Urinary bladder (tissue), 4 donors: ENCODE data around the gene TRIM8. TPM values are rescaled to one million over a fixed set of nuclear protein-coding genes. Genes with fewer than 3 reads are reported as not detected.

Source experiments
- DNase-seq: peaks from one replicate; pipeline ENCODE4 v3.0.0-alpha.2; 2015; ENCODE audit errors: extremely low spot score
- H3K27ac ChIP-seq: one replicate; pipeline ENCODE4 v1.5.1; 2013; ENCODE audit warnings: low read depth, mild to moderate bottlenecking, moderate library complexity
- H3K36me3 ChIP-seq: one replicate; pipeline ENCODE4 v1.6.1; 2013; ENCODE audit warnings: mild to moderate bottlenecking, moderate library complexity; ENCODE audit not compliant: insufficient read depth
- H3K4me1 ChIP-seq: one replicate; pipeline ENCODE4 v1.6.1; 2013; ENCODE audit warnings: mild to moderate bottlenecking, moderate library complexity; ENCODE audit not compliant: insufficient read depth
- H3K4me3 ChIP-seq: one replicate; pipeline ENCODE4 v1.5.1; 2013; ENCODE audit warnings: low read depth, low read length
- WGBS: extraction: QIAGEN DNeasy Blood & Tissue Kit; methylation state at CpG from one replicate; pipeline ENCODE4 v1.1.7; 2013; 5-methylcytosine and 5-hydroxymethylcytosine counted together
- polyA plus RNA-seq: library from polyadenylated mRNA; stranded (reverse); fragments of 200-250 nt; gene quantifications from one replicate; pipeline ENCODE4 v1.2.3, GENCODE V29; 2013
- total RNA-seq: library from RNA; depleted of rRNA; stranded (reverse); fragments of >200 nt; gene quantifications from one replicate; pipeline ENCODE4 v1.2.3, GENCODE V29; 2014
- donor health status: healthy with polysubstance abuse.
- donor health status: healthy.

TRIM8 gene
- total and polyA plus RNA-seq, 2 donors, result 35.5 to 116 TPM

GRCh38 chr10:102645741-102646609, 1.7 kb downstream of the TRIM8 start:
- Histone ChIP-seq H3K36me3 (no peaks in the 10 kb centered on the region), H3K4me1 (no peaks in the 10 kb centered on the region)
- WGBS, result under 1% methylated on average over 29 of the region's 29 CpGs

DNA sequence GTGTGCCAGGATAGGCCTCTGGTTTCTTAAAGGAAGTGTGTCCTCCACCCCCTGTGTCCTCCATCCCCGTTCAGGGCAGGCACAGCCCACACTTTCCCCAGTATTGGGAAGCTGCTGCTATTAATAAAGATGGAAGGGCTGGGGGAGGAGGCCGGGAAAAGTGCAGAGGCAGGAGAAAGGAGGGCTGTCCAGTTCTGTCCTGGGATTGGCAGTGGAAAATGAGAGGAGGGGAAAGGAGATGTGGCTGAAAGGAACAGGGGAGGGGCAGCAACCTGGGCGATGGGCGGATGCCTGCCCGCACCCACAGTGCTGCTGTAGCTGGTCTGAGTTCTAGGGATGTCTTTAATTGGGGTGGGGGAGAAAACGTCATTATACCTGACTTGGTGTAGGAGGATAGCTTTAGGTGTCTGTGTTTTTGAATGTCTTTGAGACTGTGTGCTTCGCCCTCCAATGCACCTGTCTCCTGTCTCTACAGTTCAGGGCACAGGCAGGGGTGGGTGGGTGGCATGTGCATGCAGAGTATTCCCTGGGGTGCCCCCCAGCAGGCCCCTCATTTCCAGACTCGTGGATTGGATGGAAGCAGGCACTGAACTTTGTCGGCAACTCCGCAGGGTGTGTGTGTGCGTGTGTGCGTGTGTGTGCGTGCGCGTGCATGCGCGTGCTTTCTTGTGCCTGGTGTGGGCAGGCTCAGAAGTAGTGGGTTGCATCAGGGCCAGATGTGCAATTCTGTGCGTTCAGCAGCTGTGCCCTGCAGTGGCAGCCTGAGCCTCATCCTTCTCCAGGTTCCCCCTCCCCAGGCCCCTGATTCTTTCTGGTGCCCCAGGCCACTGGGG, 2.5 kb downstream of the TRIM8 start:
- DNase-seq, result no peak
- 24% methylated on average over 18 of the region's 18 CpGs for WGBS
- Histone ChIP-seq H3K27ac (peak overlapping the region; percentile 98), H3K36me3 (no peaks in the 10 kb centered on the region), H3K4me3 (peak overlapping the region; percentile 89), H3K4me1 (no peaks in the 10 kb centered on the region)

More at GRCh38 chr10:102645741-102646609, 1.7 kb downstream of the TRIM8 start:
- DNase-seq, result no peak
- H3K27ac ChIP-seq, result peak overlapping the region; percentile 98
- H3K4me3 ChIP-seq, result peak overlapping the region; percentile 89

GRCh38 chr10:102647443-102648268, 3.4 kb downstream of the TRIM8 start:
- no peaks in the 10 kb centered on the region for H3K4me1 ChIP-seq

DNA sequence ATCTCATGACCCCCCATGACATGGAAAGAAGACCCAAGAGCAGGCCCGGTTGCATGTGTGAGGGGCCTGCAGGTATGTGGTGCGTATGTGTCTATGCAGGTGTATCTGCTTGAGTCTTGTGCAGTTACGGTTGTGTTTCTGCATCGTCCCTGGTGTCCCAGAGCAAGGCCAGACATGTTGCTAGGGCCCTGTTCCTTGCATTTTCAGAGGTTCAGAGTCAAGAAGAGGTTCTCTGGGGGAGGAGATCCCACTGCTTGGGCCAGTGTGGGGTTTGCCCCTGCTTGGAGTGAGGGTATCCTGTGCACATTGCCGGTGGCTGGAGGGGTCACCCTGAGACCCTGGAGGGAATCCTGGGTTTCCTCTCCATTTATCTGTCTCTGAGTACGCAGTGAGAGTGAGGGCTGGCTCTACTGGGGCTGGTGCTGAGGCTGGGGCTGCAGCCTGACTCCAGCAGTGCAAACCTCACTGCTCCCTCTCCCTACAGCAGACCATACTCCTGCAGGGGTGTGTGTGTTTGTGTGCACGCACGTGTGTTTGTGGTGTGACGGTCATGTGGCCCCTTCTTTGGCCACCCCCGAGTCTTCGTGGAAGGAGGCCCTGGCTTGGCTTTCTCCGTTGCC, 4.1 kb downstream of the TRIM8 start:
- 36% methylated on average over 12 of the region's 12 CpGs for WGBS
- Histone ChIP-seq H3K36me3 (no peaks in the 10 kb centered on the region), H3K4me1 (no peaks in the 10 kb centered on the region), H3K4me3 (no peak overlapping the region), H3K27ac (no peak overlapping the region)
- no peak for DNase-seq

More at GRCh38 chr10:102647443-102648268, 3.4 kb downstream of the TRIM8 start:
- DNase-seq, result no peak
- Histone ChIP-seq H3K4me3 (peak overlapping the region; percentile 89), H3K27ac (peak overlapping the region; percentile 41), H3K36me3 (no peaks in the 10 kb centered on the region)
- WGBS, result 42% methylated on average over 7 of the region's 7 CpGs

DNA sequence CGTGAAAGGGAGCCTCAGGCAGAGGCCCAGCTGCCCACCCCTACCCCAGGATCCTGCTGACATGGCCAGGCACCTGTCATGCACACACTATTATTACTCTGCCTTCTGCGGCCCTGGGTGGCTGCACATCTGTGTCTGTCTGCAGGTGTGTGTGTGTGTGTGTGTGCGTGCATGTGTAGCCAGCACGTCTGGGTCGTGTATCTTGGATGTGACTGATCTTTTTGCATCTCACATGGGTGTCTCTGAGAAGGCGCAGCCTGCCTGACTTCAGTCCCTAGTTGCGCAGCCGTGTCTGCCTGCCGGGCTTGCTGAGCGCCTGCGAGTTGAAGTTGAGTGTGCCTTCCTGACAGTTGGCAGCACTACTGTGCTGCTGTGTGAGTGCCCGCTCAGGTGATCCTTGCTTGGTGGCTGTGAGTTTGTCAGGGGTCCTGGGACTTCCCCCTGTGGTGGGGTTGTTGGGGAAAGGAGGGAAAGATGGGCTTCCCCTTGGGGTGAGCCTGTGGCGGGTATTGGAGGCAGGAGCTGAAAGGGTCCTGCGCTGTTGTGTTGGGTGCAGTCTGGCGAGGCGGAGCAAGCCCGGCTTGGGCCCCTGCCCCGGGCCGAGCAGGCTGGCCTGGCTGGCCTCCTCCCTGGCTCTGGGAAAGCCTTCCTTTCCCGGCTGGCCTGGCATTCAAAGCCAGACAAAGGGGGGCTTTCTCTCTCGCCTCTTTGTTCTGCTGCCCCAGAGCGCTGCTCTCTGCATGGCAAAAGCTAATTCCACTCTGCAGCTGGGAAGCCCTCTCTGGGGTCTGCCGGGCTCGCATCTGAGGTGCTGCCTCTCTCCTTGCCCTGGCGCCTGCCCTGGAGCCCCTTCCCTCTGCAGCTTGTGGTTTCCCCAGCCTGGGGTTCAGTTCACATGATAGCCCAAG, 4.9 kb downstream of the TRIM8 start:
- WGBS, result 23% methylated on average over 25 of the region's 25 CpGs
- Histone ChIP-seq H3K36me3 (no peaks in the 10 kb centered on the region), H3K4me3 (no peak overlapping the region), H3K27ac (peak overlapping the region; percentile 27), H3K4me1 (no peaks in the 10 kb centered on the region)
- no peak for DNase-seq

GRCh38 chr10:102649797-102650654, 5.7 kb downstream of the TRIM8 start:
- Histone ChIP-seq H3K4me3 (no peak overlapping the region), H3K4me1 (no peaks in the 10 kb centered on the region), H3K36me3 (peaks cover 2% of the 10 kb centered on the region), H3K27ac (peak overlapping the region; percentile 27)
- no peak for DNase-seq
- 65% methylated on average over 12 of the region's 12 CpGs for WGBS

- Histone ChIP-seq H3K27ac (peak overlapping the region; percentile 13), H3K36me3 (peaks cover 5% of the 10 kb centered on the region), H3K4me3 (no peak overlapping the region), H3K4me1 (no peaks in the 10 kb centered on the region)
- no peak for DNase-seq
- WGBS, result 64% methylated on average over 11 of the region's 11 CpGs
Observed at GRCh38 chr10:102650655-102651454, 6.6 kb downstream of the TRIM8 start.

GRCh38 chr10:102651455-102652169, 7.3 kb downstream of the TRIM8 start:
- Histone ChIP-seq H3K36me3 (peaks cover 8% of the 10 kb centered on the region), H3K4me3 (no peak overlapping the region), H3K27ac (no peak overlapping the region), H3K4me1 (no peaks in the 10 kb centered on the region)
- WGBS, result 83% methylated on average over 11 of the region's 11 CpGs
- DNase-seq, result no peak

- WGBS, result 91% methylated on average over 12 of the region's 12 CpGs
- Histone ChIP-seq H3K27ac (no peak overlapping the region), H3K4me3 (no peak overlapping the region), H3K36me3 (peaks cover 14% of the 10 kb centered on the region), H3K4me1 (no peaks in the 10 kb centered on the region)
- no peak for DNase-seq
Observed at GRCh38 chr10:102652170-102652916, 8.1 kb downstream of the TRIM8 start.

DNA sequence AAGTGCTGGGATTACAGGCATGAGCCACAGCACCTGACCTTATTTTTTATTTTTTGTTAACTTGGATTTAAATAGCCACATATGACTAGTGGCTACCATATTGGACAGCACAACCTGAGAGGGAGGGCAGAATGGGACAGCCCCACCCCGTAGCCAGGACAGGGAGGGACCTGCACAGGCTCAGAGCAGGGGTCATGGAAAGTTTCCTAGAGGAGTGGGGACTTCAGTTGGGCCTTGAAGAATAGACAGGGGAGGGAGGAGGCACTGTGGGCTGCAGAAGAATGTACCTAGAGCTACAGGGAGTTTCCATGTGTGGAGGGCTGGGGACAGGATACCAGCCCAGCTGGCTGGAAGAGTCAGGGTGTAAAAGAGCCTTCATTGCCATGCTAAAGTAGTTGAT, 8.8 kb downstream of the TRIM8 start:
- peaks cover 14% of the 10 kb centered on the region for H3K36me3 ChIP-seq
- H3K4me3 ChIP-seq, result no peak overlapping the region
- no peak for DNase-seq
- no peaks in the 10 kb centered on the region for H3K4me1 ChIP-seq
- H3K27ac ChIP-seq, result no peak overlapping the region
- 95% methylated on average over 1 of the region's 1 CpG for WGBS
